Thyroid gland (tissue), 4 donors: ENCODE results near the gene RFX3.

Experiments used
- CTCF ChIP-seq, 6 experiments: fragments of 200-600 bp in 3 of 6; fragments of 450-650 bp in 3 of 6; sonication (generic) in 3 of 6; IDR thresholded peaks; one replicate each; pipeline ENCODE4 v1.5.1; 2016 to 2019; ENCODE audit warnings: antibody characterized with exemption in 6 of 6, mild to moderate bottlenecking in 2 of 6, inconsistent platforms in 1 of 6, moderate library complexity in 1 of 6
- POLR2A ChIP-seq, 2 donors: fragments of 450-650 bp; IDR thresholded peaks; one replicate each; pipeline ENCODE4 v1.6.1; 2017; ENCODE audit warnings: antibody characterized with exemption in 2 of 2, mild to moderate bottlenecking in 2 of 2, moderate library complexity in 1 of 2

GRCh38 chr9:3200331-3200774 is 325.4 kb downstream of the RFX3 start:
- TF ChIP-seq POLR2A (IDR thresholded peaks at IDR 0.05) (no peak), CTCF (IDR thresholded peaks at IDR 0.05) (no peak)
